ENCODE data around the gene WTAP.
A peak's percentile ranks its signal among the peaks of the same experiment; 100 is the strongest.
"Not testable (repeated sequence)": the region's sequence is repeated elsewhere in the genome, so short reads cannot be mapped to it uniquely, and the experiment has no call there.

Gene WTAP

GRCh38 chr6:159729598-159730331 is 2.5 kb downstream of the WTAP start:
- no peaks in the 10 kb centered on the region for H3K27me3 Mint-ChIP-seq (ENCODE audit: low read depth)
- peak overlapping the region; percentile 96 to 98 (median 98) for H3K27ac Mint-ChIP-seq
- TF ChIP-seq CTCF (IDR thresholded peaks at IDR 0.05; ENCODE audit: unreplicated experiment in 3 of 3), result no peak
- H3K4me3 Mint-ChIP-seq, result peak overlapping the region; percentile 89 to 97 (median 94)
- H3K36me3 Mint-ChIP-seq (ENCODE audit: low read depth), result peaks cover 19% of the 10 kb centered on the region
- peaks cover 36% of the 10 kb centered on the region for H3K4me1 Mint-ChIP-seq
- H3K9me3 Mint-ChIP-seq, result no peaks in the 10 kb centered on the region

GRCh38 chr6:159730332-159730676 is 3.0 kb downstream of the WTAP start:
- Mint-ChIP-seq H3K27ac (peak overlapping the region in 1 of 3 experiments; percentile 37), H3K36me3 (ENCODE audit: low read depth) (peaks cover 19% of the 10 kb centered on the region), H3K4me3 (peak overlapping the region; percentile 48 to 66 (median 56)), H3K4me1 (peaks cover 36% of the 10 kb centered on the region), H3K9me3 (no peaks in the 10 kb centered on the region), H3K27me3 (ENCODE audit: low read depth) (no peaks in the 10 kb centered on the region)
- TF ChIP-seq CTCF (IDR thresholded peaks at IDR 0.05; ENCODE audit: unreplicated experiment in 3 of 3), result no peak

GRCh38 chr6:159732550-159732949 is 5.2 kb downstream of the WTAP start:
- not testable (repeated sequence) for H3K27me3 Mint-ChIP-seq (ENCODE audit: low read depth); H3K9me3 Mint-ChIP-seq; H3K27ac Mint-ChIP-seq; H3K4me3 Mint-ChIP-seq
- H3K4me1 Mint-ChIP-seq, result peaks cover 29% of the 10 kb centered on the region
- H3K36me3 Mint-ChIP-seq (ENCODE audit: low read depth), result peaks cover 13% of the 10 kb centered on the region

- peaks cover 27% of the 10 kb centered on the region for H3K4me1 Mint-ChIP-seq
- H3K4me3 Mint-ChIP-seq; H3K9me3 Mint-ChIP-seq; H3K27ac Mint-ChIP-seq; H3K27me3 Mint-ChIP-seq (ENCODE audit: low read depth): not testable (repeated sequence)
- peaks cover 21% of the 10 kb centered on the region for H3K36me3 Mint-ChIP-seq (ENCODE audit: low read depth)
These were observed 6.1 kb downstream of the WTAP start for GRCh38 chr6:159733395-159733794.

GRCh38 chr6:159736908-159737307 is 9.6 kb downstream of the WTAP start:
- no peak for TF ChIP-seq CTCF (IDR thresholded peaks at IDR 0.05; ENCODE audit: unreplicated experiment in 3 of 3)
- H3K36me3 Mint-ChIP-seq (ENCODE audit: low read depth), result peaks cover 30% of the 10 kb centered on the region
- H3K9me3 Mint-ChIP-seq, result no peaks in the 10 kb centered on the region
- H3K4me1 Mint-ChIP-seq, result peaks cover 5% of the 10 kb centered on the region
- no peaks in the 10 kb centered on the region for H3K27me3 Mint-ChIP-seq (ENCODE audit: low read depth)
- no peak overlapping the region for H3K4me3 Mint-ChIP-seq
- no peak overlapping the region for H3K27ac Mint-ChIP-seq

GRCh38 chr6:159739341-159739740 is 12.0 kb downstream of the WTAP start:
- Mint-ChIP-seq H3K4me3 (no peak overlapping the region), H3K36me3 (ENCODE audit: low read depth) (peaks cover 41% of the 10 kb centered on the region), H3K4me1 (no peaks in the 10 kb centered on the region), H3K27ac (no peak overlapping the region), H3K27me3 (ENCODE audit: low read depth) (no peaks in the 10 kb centered on the region), H3K9me3 (no peaks in the 10 kb centered on the region)
- no peak for TF ChIP-seq CTCF (IDR thresholded peaks at IDR 0.05; ENCODE audit: unreplicated experiment in 3 of 3)

GRCh38 chr6:159742165-159742564 is 14.9 kb downstream of the WTAP start:
- H3K9me3 Mint-ChIP-seq, result no peaks in the 10 kb centered on the region
- peaks cover 63% of the 10 kb centered on the region for H3K36me3 Mint-ChIP-seq (ENCODE audit: low read depth)
- H3K27ac Mint-ChIP-seq, result no peak overlapping the region
- no peaks in the 10 kb centered on the region for H3K4me1 Mint-ChIP-seq
- no peak overlapping the region for H3K4me3 Mint-ChIP-seq
- no peaks in the 10 kb centered on the region for H3K27me3 Mint-ChIP-seq (ENCODE audit: low read depth)
- no peak for TF ChIP-seq CTCF (IDR thresholded peaks at IDR 0.05; ENCODE audit: unreplicated experiment in 3 of 3)

Measured in nephron (organoid).